ENCODE measurements around the gene KAT2B.

DNA sequence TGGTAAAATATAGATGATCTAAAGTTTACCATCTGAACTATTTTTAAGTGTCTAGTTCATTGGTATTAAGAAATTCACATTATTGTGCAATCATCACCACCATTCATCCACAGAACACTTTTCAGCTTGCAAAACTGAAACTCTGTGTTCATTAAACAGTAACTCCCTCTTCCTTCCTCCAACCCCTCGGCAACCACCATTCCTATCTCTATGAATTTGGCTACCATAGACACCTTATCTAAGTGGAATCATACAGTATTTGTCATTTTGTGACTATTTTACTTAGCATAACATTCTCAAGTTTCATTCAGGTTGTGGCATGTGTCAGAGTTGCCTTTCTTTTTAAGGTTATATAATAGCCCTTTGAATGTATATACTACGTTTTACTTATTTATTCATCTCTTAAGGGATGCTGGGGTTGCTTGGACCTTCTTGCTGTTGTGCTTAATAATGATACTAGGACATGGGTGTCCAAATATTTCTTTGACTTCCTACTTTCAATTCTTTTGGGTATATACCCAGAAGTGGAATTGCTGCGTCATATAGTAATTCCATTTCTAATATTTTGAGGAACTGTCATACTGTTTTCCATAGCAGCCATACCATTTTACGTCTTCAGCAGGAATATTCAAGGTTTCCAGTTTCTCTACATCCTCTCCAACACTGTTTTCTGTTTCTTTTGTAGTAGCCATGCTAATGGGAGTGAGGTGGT, 20.9 kb downstream of the KAT2B start:
- TF ChIP-seq, protein P1, sequence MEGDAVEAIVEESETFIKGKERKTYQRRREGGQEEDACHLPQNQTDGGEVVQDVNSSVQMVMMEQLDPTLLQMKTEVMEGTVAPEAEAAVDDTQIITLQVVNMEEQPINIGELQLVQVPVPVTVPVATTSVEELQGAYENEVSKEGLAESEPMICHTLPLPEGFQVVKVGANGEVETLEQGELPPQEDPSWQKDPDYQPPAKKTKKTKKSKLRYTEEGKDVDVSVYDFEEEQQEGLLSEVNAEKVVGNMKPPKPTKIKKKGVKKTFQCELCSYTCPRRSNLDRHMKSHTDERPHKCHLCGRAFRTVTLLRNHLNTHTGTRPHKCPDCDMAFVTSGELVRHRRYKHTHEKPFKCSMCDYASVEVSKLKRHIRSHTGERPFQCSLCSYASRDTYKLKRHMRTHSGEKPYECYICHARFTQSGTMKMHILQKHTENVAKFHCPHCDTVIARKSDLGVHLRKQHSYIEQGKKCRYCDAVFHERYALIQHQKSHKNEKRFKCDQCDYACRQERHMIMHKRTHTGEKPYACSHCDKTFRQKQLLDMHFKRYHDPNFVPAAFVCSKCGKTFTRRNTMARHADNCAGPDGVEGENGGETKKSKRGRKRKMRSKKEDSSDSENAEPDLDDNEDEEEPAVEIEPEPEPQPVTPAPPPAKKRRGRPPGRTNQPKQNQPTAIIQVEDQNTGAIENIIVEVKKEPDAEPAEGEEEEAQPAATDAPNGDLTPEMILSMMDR (conservative IDR thresholded peaks at IDR 0.05; ENCODE audit: low read depth, low read length): no peak
- TF ChIP-seq EZH2 (IDR thresholded peaks at IDR 0.05; ENCODE audit: borderline replicate concordance, low read depth, low read length, poor library complexity, severe bottlenecking): no peak
